ENCODE results near the gene GLCCI1.

Gene GLCCI1

DNA sequence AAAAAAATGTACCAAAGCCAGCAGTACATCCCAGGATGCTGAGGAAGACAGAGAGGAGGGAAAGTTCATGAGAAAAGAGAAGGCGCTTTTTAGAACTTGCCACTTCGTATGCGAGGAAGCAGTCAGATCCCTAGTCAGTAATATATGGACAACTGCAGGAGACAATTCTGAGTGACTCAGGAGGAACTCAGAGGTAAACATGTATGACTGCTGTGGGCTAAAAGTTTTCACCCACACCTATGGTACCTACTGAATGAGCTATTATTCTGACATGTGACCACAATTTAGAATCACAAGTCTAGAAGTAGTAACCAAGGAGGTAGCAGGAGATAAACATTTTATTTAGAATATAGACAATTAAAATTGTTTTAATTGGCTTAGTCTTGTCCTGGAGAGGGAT is 166.8 kb downstream of the GLCCI1 start:
- H2BK12ac ChIP-seq (ENCODE audit: low read length in 2 of 2), result no peak overlapping the region
- 93% methylated on average over 3 of the region's 3 CpGs for WGBS
- no peak overlapping the region for H3K23ac ChIP-seq (ENCODE audit: low read length in 2 of 2)

DNA sequence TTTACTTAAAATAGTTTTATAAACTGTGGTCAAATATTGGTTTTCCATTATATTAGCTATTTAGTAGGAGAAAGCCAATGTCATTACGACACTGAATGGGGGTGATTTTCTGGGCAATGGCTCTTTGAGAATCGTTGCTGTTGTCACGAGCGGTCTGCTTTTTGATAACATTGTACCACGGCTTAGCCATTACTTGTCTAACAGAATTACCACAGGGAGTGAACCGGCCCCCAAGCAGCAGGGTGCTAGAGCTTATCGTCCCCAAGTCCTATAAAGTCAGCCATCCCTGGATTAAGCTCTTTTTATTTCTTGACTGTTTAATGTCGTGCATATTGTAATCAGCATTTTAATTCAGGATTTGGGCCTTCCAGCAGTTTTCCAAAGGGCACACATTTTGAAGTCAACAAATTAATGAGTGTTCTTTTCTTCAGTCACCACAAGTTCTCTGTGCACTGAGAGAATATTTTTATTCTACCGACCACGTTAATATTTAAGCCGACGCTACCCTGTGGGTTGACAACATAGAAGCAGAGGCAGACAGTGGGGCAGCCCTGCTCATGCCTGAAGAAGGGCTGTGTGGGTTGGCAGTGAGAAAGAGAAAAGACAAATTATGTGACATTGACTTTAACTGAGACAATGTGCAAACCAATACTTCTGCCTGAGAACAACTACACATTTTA is 167.6 kb downstream of the GLCCI1 start:
- DNase-seq, result no peak
- no peak overlapping the region for H3K14ac ChIP-seq (ENCODE audit: low read length in 2 of 2)
- H4K91ac ChIP-seq (ENCODE audit: low read length), result no peak overlapping the region
- 97% methylated on average over 12 of the region's 12 CpGs for WGBS
- H3K36me3 ChIP-seq (ENCODE audit: control insufficient read depth in 1 of 2, insufficient read depth in 2 of 2, low read depth in 1 of 2, low read length in 2 of 2), result no peaks in the 10 kb centered on the region
- H3K4ac ChIP-seq (ENCODE audit: low read depth in 1 of 2, low read length in 2 of 2), result no peak overlapping the region
- no peaks in the 10 kb centered on the region for H3K9me3 ChIP-seq (ENCODE audit: control insufficient read depth, low read length)
- H2BK120ac ChIP-seq (ENCODE audit: low read depth, low read length), result no peak overlapping the region
- H3K27me3 ChIP-seq (ENCODE audit: control insufficient read depth in 1 of 2, insufficient read depth in 1 of 2, low read length in 2 of 2), result no peaks in the 10 kb centered on the region
- H2AK5ac ChIP-seq (ENCODE audit: low read length, severe bottlenecking), result peak overlapping the region; percentile 61
- no peak overlapping the region for H4K8ac ChIP-seq (ENCODE audit: low read length)
- no peak overlapping the region for H3K4me3 ChIP-seq (ENCODE audit: insufficient read depth in 1 of 2, low read depth in 1 of 2, low read length in 2 of 2)
- peaks cover 12% of the 10 kb centered on the region for H3K4me1 ChIP-seq (ENCODE audit: control insufficient read depth, insufficient read depth, low read depth, low read length)
- peak overlapping the region; percentile 63 for H3K27ac ChIP-seq (ENCODE audit: low read length, poor library complexity, severe bottlenecking)
- H3K79me1 ChIP-seq (replicated peaks; ENCODE audit: low read length, poor library complexity, severe bottlenecking), result no peaks in the 10 kb centered on the region
- peak overlapping the region; percentile 8 for H3K4me2 ChIP-seq (ENCODE audit: low read length, poor library complexity, severe bottlenecking)
- no peak overlapping the region for H2BK12ac ChIP-seq (ENCODE audit: low read length in 2 of 2)
- no peak overlapping the region for H2AFZ ChIP-seq (ENCODE audit: low read depth, low read length)
- peak overlapping the region in 1 of 2 experiments; percentile 74 for H3K23ac ChIP-seq (ENCODE audit: low read length in 2 of 2)
- H3K9ac ChIP-seq (ENCODE audit: low read length), result no peak overlapping the region
- no peak overlapping the region for H2BK5ac ChIP-seq (ENCODE audit: low read depth, low read length, poor library complexity, severe bottlenecking)
- no peak overlapping the region for H3K18ac ChIP-seq (ENCODE audit: low read depth in 1 of 2, low read length in 2 of 2)
- no peak overlapping the region for H2BK15ac ChIP-seq (ENCODE audit: low read depth, poor library complexity, severe bottlenecking)

More for the DNA sequence above, 166.8 kb downstream of the GLCCI1 start:
- H3K4me3 ChIP-seq (ENCODE audit: insufficient read depth in 1 of 2, low read depth in 1 of 2, low read length in 2 of 2), result no peak overlapping the region
- H4K91ac ChIP-seq (ENCODE audit: low read length), result no peak overlapping the region
- H2AK5ac ChIP-seq (ENCODE audit: low read length, severe bottlenecking), result peak overlapping the region; percentile 3
- H4K8ac ChIP-seq (ENCODE audit: low read length), result no peak overlapping the region
- no peak overlapping the region for H3K9ac ChIP-seq (ENCODE audit: low read length)
- H3K4me1 ChIP-seq (ENCODE audit: control insufficient read depth, insufficient read depth, low read depth, low read length), result peaks cover 12% of the 10 kb centered on the region
- H3K79me1 ChIP-seq (replicated peaks; ENCODE audit: low read length, poor library complexity, severe bottlenecking), result no peaks in the 10 kb centered on the region
- no peak overlapping the region for H2BK120ac ChIP-seq (ENCODE audit: low read depth, low read length)
- no peak overlapping the region for H3K18ac ChIP-seq (ENCODE audit: low read depth in 1 of 2, low read length in 2 of 2)
- no peak for DNase-seq
- H2AFZ ChIP-seq (ENCODE audit: low read depth, low read length), result no peak overlapping the region
- no peak overlapping the region for H2BK15ac ChIP-seq (ENCODE audit: low read depth, poor library complexity, severe bottlenecking)
- no peak overlapping the region for H3K14ac ChIP-seq (ENCODE audit: low read length in 2 of 2)
- no peaks in the 10 kb centered on the region for H3K9me3 ChIP-seq (ENCODE audit: control insufficient read depth, low read length)
- no peak overlapping the region for H3K4me2 ChIP-seq (ENCODE audit: low read length, poor library complexity, severe bottlenecking)
- H3K4ac ChIP-seq (ENCODE audit: low read depth in 1 of 2, low read length in 2 of 2), result no peak overlapping the region
- H2BK5ac ChIP-seq (ENCODE audit: low read depth, low read length, poor library complexity, severe bottlenecking), result no peak overlapping the region
- no peaks in the 10 kb centered on the region for H3K27me3 ChIP-seq (ENCODE audit: control insufficient read depth in 1 of 2, insufficient read depth in 1 of 2, low read length in 2 of 2)
- no peaks in the 10 kb centered on the region for H3K36me3 ChIP-seq (ENCODE audit: control insufficient read depth in 1 of 2, insufficient read depth in 2 of 2, low read depth in 1 of 2, low read length in 2 of 2)
- peak overlapping the region; percentile 98 for H3K27ac ChIP-seq (ENCODE audit: low read length, poor library complexity, severe bottlenecking)
